GM10847 (cell line): ENCODE measurements around the gene OR2M3.

ENCODE experiments used
- POLR2A ChIP-seq: IDR thresholded peaks from 2 replicates; pipeline ENCODE4 v1.6.1; 2011; ENCODE audit not compliant: insufficient read length; ENCODE audit errors: extremely low read depth

Gene OR2M3

GRCh38 chr1:248196965-248197364 lies at the start of gene OR2M3:
TSS of gene OR2M3 (plus strand) at chr1:248197265. CDS start at chr1:248203068, 5,803 bp downstream.
- TF ChIP-seq POLR2A, result no peak

GRCh38 chr1:248152056-248152827 lies 44.8 kb upstream of the OR2M3 start:
- no peak for TF ChIP-seq POLR2A

DNA sequence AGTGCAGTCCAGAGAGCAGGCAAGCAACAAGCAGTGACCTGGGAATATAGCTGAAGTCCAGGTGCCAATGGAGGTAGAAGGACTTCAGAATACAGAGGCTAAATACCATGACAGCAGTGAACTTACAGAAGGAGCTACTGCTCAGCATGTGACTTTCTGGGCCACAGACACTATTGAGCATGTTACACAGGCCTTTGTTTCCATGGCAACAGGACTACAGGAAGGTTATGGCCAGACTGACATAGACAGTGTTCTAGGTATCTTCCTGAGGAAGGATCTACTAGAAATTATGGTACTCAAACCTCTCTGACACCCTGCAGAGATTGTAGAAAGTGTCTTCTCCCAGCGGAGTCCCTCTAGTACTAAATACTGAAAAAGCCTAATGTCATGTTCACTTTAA lies 41.1 kb upstream of the OR2M3 start:
- TF ChIP-seq POLR2A, result no peak

DNA sequence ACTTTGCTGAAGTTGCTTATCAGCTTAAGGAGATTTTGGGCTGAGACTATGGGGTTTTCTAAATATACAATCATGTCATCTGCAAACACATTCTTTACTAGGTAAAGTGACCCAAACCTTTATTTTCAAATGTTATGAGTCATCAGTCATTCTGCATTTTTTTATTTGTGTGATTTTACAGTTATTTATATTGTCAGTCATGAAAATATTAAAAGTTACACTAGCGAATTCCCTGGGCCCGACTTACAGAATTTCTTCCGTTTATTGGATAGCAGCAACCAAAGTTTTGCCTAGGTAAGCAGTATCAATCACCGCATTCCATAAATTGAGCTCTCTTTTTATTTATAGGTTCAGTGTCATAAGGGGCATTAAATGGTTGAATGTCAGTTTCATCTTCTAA lies 38.3 kb upstream of the OR2M3 start:
- no peak for TF ChIP-seq POLR2A

DNA sequence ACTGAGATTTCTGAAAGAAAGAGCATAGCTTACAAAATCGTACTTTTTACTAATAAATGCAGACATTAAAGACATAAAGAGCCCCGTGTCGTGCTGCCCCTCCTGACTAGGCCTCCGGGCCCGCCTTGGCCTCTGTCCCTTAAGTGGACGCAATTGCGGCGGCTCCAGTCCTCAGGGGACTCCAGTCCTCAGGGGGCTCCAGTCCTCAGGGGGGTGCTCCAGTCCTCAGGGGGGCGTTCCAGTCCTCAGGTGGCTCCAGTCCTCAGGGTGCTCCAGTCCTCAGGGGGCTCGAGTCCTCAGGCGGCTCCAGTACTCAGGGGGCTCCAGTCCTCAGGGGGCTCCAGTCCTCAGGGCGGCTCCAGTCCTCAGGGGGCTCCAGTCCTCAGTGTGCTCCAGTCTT lies 33.0 kb upstream of the OR2M3 start:
- TF ChIP-seq POLR2A, result no peak

- TF ChIP-seq POLR2A, result no peak
Measured at GRCh38 chr1:248165186-248165585, 31.9 kb upstream of the OR2M3 start.

- TF ChIP-seq POLR2A, result no peak
Measured at GRCh38 chr1:248174521-248174920, 22.5 kb upstream of the OR2M3 start, which contains the start of gene OR2M2. TSS of gene OR2M2 (plus strand) at chr1:248174821. CDS start at chr1:248179986, 5,165 bp downstream.

GRCh38 chr1:248183996-248184395 lies 13.1 kb upstream of the OR2M3 start:
- no peak for TF ChIP-seq POLR2A

DNA sequence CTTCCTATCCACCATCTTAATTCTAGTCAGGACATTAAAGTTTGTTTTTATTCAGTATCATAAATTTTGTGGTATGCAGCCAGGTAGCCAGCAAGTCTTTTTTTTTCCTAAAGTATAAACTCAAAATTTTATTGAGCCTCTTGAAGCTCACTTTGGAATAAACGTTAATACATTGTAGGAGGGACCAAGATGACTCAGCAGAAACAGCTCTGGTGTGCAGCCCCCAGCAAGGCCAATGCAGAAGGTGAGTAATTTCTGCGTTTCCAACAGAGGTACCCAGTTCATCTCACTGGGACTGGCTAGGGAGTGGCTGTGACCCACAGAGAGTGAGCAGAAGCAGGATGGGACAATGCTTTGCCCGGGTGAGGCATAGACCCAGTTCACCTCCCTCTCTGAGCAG lies 9.7 kb upstream of the OR2M3 start:
- no peak for TF ChIP-seq POLR2A

DNA sequence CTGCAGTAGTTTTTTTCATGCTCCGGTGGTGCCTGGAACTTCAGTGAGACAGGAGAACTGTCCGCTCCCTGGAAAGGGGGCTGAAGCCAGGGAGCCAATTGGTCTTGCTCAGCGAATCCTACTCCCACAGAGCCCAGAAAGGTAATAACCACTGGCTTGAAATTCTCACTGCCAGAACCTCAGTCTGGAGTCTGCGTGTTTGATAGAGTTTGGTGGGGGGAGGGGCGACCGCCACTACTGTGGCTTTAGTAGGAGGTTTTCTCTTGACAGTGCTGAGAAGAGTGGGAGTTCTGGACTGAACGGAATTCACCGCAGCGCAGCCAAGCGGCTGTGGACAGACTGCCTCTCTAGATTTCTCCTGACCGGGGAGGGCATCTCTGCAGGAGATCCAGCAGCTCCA lies 8.0 kb upstream of the OR2M3 start:
- no peak for TF ChIP-seq POLR2A

DNA sequence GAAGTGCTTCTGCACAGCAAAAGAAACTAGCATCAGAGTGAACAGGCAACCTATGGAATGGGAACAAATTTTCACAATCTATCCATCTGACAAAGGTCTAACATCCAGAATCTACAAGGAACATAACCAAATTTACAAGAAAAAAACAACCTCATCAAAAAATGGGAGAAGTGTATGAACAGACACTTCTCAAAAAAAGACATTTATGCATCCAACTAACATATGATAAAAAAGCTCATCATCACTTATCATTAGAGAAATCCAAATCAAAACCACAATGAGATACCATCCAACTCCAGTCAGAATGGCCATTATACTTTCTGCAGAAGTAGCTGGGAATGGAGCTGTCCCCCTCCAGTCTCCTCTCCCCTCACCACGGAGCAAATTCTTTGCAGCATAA lies 2.9 kb upstream of the OR2M3 start:
- TF ChIP-seq POLR2A, result no peak

DNA sequence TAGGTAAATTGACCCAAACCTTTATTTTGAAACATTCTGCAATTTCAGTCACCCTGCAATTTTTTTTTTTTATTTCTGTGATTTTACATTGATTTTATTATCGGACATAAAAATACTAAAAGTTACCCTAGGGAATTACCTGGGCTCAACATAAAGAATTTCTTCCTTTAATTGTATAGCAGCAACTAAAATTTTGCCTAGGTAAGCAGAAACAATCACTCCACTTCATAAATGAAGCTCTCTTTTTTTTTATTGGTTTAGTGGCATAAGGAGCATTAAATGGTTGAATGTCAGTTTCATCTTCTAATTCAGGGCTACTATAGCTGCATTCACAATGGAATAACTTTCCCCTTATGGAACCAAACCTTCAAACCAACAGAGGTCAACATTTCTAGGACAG lies 18.8 kb downstream of the OR2M3 start:
- no peak for TF ChIP-seq POLR2A

- no peak for TF ChIP-seq POLR2A
Measured at GRCh38 chr1:248225537-248225936, 28.5 kb downstream of the OR2M3 start.

DNA sequence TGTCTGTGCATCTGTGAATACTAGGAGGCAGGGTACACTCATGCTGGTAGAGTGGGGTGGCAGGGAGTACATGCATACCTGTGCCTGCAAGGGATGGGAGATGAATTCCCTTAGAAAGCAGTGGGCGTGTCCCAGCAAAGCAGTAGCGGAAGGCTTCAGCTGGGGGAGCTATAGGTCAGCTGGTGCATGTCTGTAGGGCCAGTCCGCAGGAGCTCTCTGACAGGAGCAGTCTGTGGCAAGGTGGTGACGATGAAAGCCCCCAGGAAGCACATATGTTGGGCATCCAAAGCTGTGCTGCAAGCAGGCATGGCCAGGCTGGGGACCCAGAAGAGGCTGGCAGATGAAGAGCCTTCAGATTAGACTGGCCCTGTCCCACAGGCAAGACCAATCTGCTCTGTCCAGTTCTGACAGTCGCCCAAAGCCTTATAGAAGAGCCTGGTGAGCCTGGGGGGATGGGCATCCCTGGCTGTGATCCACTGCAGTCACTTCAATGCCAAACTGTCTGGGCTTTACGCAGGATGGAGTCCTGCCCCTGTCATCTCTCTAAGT lies 32.4 kb downstream of the OR2M3 start:
- no peak for TF ChIP-seq POLR2A

DNA sequence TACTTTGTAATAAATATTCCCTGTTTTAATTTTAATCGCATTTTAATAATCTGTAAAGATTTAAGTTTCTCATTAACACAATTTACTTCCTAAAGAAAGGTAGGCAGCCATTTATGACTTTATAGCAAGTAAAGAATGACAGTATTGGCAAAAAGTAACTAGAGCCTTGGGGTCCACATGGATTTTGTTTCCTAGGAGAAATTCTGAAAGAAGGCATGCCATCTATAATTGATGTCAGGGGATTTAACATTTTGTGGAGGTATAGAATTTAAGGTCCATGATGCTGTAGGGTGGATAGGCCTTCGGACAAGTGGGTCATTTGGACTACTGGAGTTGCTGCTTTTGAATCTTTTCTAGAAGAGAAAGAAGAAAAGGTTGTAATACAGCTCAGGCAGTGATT lies 34.1 kb downstream of the OR2M3 start, which contains the start of gene OR2M4:
Gene OR2M4, plus strand, starts transcription at position 301 of the 400 bp plus-strand sequence. CDS start 7,512 bp downstream, outside the sequence.
- no peak for TF ChIP-seq POLR2A

DNA sequence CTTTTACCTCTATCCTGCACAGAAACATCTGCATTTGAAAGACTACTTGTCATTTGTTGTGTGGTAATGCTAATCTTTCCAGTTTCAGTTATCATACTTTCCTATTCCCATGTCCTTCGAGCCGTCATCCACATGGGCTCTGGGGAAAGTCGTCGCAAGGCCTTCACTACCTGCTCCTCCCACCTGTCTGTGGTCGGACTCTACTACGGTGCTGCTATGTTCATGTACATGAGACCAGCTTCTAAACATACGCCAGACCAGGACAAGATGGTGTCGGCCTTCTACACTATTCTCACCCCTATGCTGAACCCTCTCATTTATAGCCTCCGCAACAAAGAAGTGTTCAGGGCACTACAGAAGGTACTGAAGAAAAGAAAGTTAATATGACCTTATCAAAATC lies 42.4 kb downstream of the OR2M3 start:
- no peak for TF ChIP-seq POLR2A

DNA sequence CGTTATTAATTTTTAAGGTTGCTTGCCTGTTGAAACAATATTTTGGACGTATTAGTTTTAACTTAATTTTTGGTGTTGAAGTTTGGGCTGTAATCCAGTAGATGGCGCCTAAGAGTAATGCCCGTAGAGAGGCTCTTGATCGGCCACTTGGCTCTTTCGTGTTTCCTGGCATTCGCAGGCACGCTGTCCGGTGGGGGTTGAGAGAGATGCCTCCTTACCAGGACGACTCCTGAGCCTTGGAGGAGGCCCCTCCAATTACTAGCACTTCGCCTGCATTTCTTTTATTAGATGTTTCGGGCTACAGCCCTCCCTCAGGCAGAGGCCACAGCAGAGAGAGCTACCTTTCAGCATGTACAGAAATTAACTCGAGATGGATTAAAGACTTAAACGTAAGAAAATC lies 46.1 kb downstream of the OR2M3 start:
- TF ChIP-seq POLR2A, result no peak
